ENCODE data around the gene PPP2R2C.

DNA sequence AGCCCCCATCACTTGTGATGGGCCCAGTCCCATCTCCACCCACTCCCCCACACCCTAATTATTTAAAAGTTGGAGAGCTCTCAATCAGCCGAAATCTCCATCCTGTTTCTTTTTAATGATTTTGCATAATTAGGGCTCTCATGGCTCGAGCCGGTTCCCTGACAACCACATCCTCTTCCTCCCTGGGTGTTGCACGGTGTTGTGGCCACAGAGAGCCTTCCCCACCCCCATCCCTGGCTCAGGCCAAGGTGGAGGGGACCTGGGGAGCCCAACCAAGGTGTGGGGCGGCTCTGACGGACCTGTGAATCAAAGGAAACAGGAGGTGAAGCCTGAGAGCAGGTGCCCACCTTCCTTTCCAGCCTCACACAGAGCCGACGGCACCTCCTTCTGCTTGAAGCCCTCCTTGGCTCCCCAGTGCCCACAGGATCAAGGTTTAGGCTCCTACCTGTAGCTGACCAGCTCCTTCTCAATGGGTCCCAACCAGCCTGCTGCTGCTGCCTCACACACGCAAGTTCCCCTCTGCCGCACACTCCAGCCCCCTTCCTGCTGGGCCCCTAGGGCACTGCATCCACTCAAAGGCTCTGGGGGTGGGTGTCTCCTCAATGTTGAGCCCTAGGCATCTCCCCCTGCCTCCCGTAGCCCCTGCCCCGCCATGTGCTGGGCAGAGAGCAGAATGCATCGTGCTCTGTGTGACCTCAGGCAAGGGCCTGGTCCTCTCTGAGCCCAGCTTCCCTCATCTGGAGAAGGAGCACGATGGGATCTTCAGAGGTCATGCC is 134.1 kb downstream of the PPP2R2C start:
- TF ChIP-seq ZNF274 (IDR thresholded peaks at IDR 0.05; ENCODE audit: low read depth, low read length) (no peak), YY1 (IDR thresholded peaks at IDR 0.05; ENCODE audit: insufficient read depth, insufficient read length) (no peak)

All from NT2/D1 (cell line).